HepG2 (cell line): Measurements from ENCODE around the gene SPATA32. TPM values are rescaled to one million over a fixed set of nuclear protein-coding genes. Genes with fewer than 3 reads are reported as not detected.

Experiments
- ATAC-seq: fragments of 200-7000 bp; cut with Tn5 transposase; 3 replicates; pipeline ENCODE4 v1.9.1; 2020; ENCODE audit warnings: mild to moderate bottlenecking, moderate library complexity
- BruUV-seq: library from RNA; stranded (reverse); fragments of 400-500 nt; replicated peaks from 2 replicates; lab custom pipeline; 2021; lab: Mats Ljungman, UMichigan
- CTCF ChIA-PET: fragments of 300-600 bp; formaldehyde crosslinking; extraction: SDS; loops from one replicate; lab custom pipeline; 2021; ENCODE audit warnings: low total read pairs, inconsistent platforms, low intra/inter-chr PET ratio; lab: Yijun Ruan, JAX
- POLR2A ChIA-PET: fragments of 350-600 bp; sonication (Branson Sonifier 250); formaldehyde crosslinking; loops from one replicate; lab custom pipeline; 2020; ENCODE audit warnings: antibody characterized with exemption, inconsistent platforms; lab: Yijun Ruan, JAX
- DNase-seq: peaks from one replicate; pipeline ENCODE4 v3.0.0-alpha.2; 2015; ENCODE audit warnings: low spot score
- FAIRE-seq: peaks from 3 replicates; lab custom pipeline; 2011; peaks lifted over from hg19 to GRCh38; lab: Jason Lieb, UNC
- H2AFZ ChIP-seq: one replicate; pipeline ENCODE4 v1.6.1; 2011; ENCODE audit warnings: low read length, inconsistent platforms
- H3K27ac ChIP-seq: fragments of 300-600 bp; 3 replicates; pipeline ENCODE4 v1.8.0; 2011; ENCODE audit warnings: mixed run types, mild to moderate bottlenecking, mixed read lengths, low read length, inconsistent platforms; ENCODE audit not compliant: insufficient read depth; ENCODE audit errors: extremely low read length
- H3K27me3 ChIP-seq, 2 experiments: fragments of 200-600 bp in 1 of 2; 2 replicates in 1 of 2; 3 replicates in 1 of 2; pipeline versions ENCODE4 v1.6.0 to v1.8.0; 2011; ENCODE audit warnings: low read length in 2 of 2, mild to moderate bottlenecking in 2 of 2, moderate library complexity in 2 of 2, inconsistent platforms in 1 of 2; ENCODE audit not compliant: insufficient read depth in 2 of 2, control insufficient read depth in 1 of 2
- H3K36me3 ChIP-seq, 2 experiments: fragments of 200-600 bp in 1 of 2; replicated peaks in 1 of 2; 2 replicates in 1 of 2; 3 replicates in 1 of 2; pipeline versions ENCODE4 v1.5.1 to v1.8.0; 2011; ENCODE audit warnings: low read length in 2 of 2, inconsistent platforms in 1 of 2; ENCODE audit not compliant: insufficient read depth in 2 of 2, control insufficient read depth in 1 of 2
- H3K4me1 ChIP-seq: 2 replicates; pipeline ENCODE4 v1.5.1; 2012; ENCODE audit warnings: low read length, inconsistent platforms; ENCODE audit not compliant: insufficient read depth
- H3K4me2 ChIP-seq: 2 replicates; pipeline ENCODE4 v1.6.0; 2011; ENCODE audit warnings: low read depth, low read length, inconsistent platforms
- H3K4me3 ChIP-seq, 3 experiments: fragments of 200-600 bp in 1 of 3; sonication (generic), shearing (Covaris generic) in 1 of 3; replicated peaks in 1 of 3; 2 replicates each; pipeline ENCODE4 v1.5.1; 2011 to 2016; ENCODE audit warnings: low read length in 3 of 3, inconsistent platforms in 2 of 3, low read depth in 2 of 3, mild to moderate bottlenecking in 2 of 3, control low read depth in 1 of 3, mixed read lengths in 1 of 3; ENCODE audit not compliant: insufficient read depth in 1 of 3
- H3K79me2 ChIP-seq: one replicate; pipeline ENCODE4 v1.6.1; 2011; ENCODE audit warnings: low read length, inconsistent platforms; ENCODE audit not compliant: insufficient read depth
- H3K9ac ChIP-seq: 2 replicates; pipeline ENCODE4 v1.6.0; 2011; ENCODE audit warnings: mild to moderate bottlenecking, low read depth, low read length, inconsistent platforms; ENCODE audit not compliant: insufficient read depth
- H3K9me3 ChIP-seq: 2 replicates; pipeline ENCODE4 v1.5.1; 2012; ENCODE audit warnings: mild to moderate bottlenecking, low read length
- H4K20me1 ChIP-seq: 2 replicates; pipeline ENCODE4 v1.6.0; 2011; ENCODE audit warnings: inconsistent platforms, mild to moderate bottlenecking, low read length, moderate library complexity; ENCODE audit not compliant: insufficient read depth
- GLMP ChIP-seq: sonication (generic); formaldehyde crosslinking; IDR thresholded peaks from 2 replicates; pipeline ENCODE4 v1.9.0; 2021; ENCODE audit warnings: missing genetic modification reagents, mild to moderate bottlenecking, borderline replicate concordance
- HES4 ChIP-seq: sonication (generic); formaldehyde crosslinking; IDR thresholded peaks from 2 replicates; pipeline ENCODE4 v1.9.0; 2021; ENCODE audit warnings: mild to moderate bottlenecking, missing genetic modification reagents, borderline replicate concordance
- MXD4 ChIP-seq: IDR thresholded peaks from 2 replicates; pipeline ENCODE4 v1.6.1; 2016; ENCODE audit warnings: mild to moderate bottlenecking, missing biosample characterization, missing genetic modification reagents
- MZF1 ChIP-seq: sonication (generic); formaldehyde crosslinking; IDR thresholded peaks from 2 replicates; pipeline ENCODE4 v1.8.1; 2023; ENCODE audit warnings: mild to moderate bottlenecking, missing genetic modification reagents, borderline replicate concordance
- NBN ChIP-seq: fragments of 450-650 bp; conservative IDR thresholded peaks from 2 replicates; pipeline ENCODE4 v1.6.1; 2017
- TBX3 ChIP-seq: fragments of 450-650 bp; IDR thresholded peaks from 2 replicates; pipeline ENCODE4 v1.6.1; 2017; ENCODE audit warnings: antibody characterized with exemption, mild to moderate bottlenecking, inconsistent platforms, borderline replicate concordance
- ZNF646 ChIP-seq: sonication (generic); formaldehyde crosslinking; IDR thresholded peaks from 2 replicates; pipeline ENCODE4 v1.9.0; 2021; ENCODE audit warnings: mild to moderate bottlenecking, missing genetic modification reagents
- WGBS: methylation state at CpG from one replicate; pipeline ENCODE4 v1.1.6; 2017; ENCODE audit warnings: low lambda C conversion rate; 5-methylcytosine and 5-hydroxymethylcytosine counted together
- in situ Hi-C: cut with HindIII; loops from 2 replicates; pipeline ENCODE4 v1.10.0; 2017; ENCODE audit warnings: low pct_unique_long_range_greater_than_20kb; ENCODE audit not compliant: extremely low pct_ligation_motif_present
- intact Hi-C: fragments of 100-400 bp; cut with micrococcal nuclease; formaldehyde crosslinking; loops from one replicate; pipeline ENCODE4 v1.10.0; 2022; ENCODE audit not compliant: unreplicated experiment
- polyA plus RNA-seq, 8 experiments: library from polyadenylated mRNA; depleted of rRNA in 3 of 8; stranded (reverse) in 7 of 8; unstranded in 1 of 8; fragments of >200 nt; fragmentation: Illumina TruSeq in 4 of 8; extraction: Trizol in 4 of 8; gene quantifications; 2 replicates each; pipeline versions ENCODE4 v1.2.1 to v1.2.3, GENCODE V29; 2011 to 2016; ENCODE audit warnings: low read depth in 4 of 8, missing spikeins in 1 of 8, mixed read lengths in 1 of 8; ENCODE audit not compliant: insufficient read depth in 1 of 8
- total RNA-seq, 5 experiments: library from RNA; depleted of rRNA; stranded (reverse); fragments of >200 nt; fragmentation: Illumina TruSeq; extraction: Trizol; gene quantifications; 2 replicates each; pipeline ENCODE4 v1.2.3, GENCODE V29; 2016; ENCODE audit warnings: low read depth in 1 of 5

SPATA32 gene
- total and polyA plus RNA-seq, 2 of the 13 experiments (the other 11 are each of a cell fraction or from before 2014, with no cell fraction given), result not detected

- Histone ChIP-seq H3K79me2 (no peaks in the 10 kb centered on the region), H2AFZ (no peak overlapping the region), H3K4me3 (no peak overlapping the region), H3K27me3 (peaks cover 0 to 19% of the 10 kb centered on the region in 2 experiments), H3K4me1 (peaks cover 36% of the 10 kb centered on the region), H3K9me3 (no peaks in the 10 kb centered on the region), H3K36me3 (no peaks in the 10 kb centered on the region), H3K9ac (no peak overlapping the region), H4K20me1 (no peaks in the 10 kb centered on the region), H3K27ac (no peak overlapping the region), H3K4me2 (no peak overlapping the region)
- TF ChIP-seq MZF1, result no peak
- 0 out of 2 replicates have a peak, but pooled peaks have one; percentile 12 for TF ChIP-seq HES4 (CRISPR knock-in tag)
- CTCF ChIA-PET, result interaction anchor here (4.1 kb wide), 1 partner anchor 13 kb away, joined by 63 read pairs; the partner anchor contains the start of gene FMNL1
- POLR2A ChIA-PET, result interaction anchor here (6.0 kb wide), 1 partner anchor 85 kb away, joined by 66 read pairs; the partner anchor contains the start of gene HEXIM1
- no TSS peak for BruUV-seq
- in situ Hi-C loops (no loop called here), intact Hi-C loops (loop anchor here (5.0 kb wide), 1 partner anchor 96 kb away; the partner anchor contains the start of gene ACBD4)
- FAIRE-seq (no peak), DNase-seq (no peak), ATAC-seq (no peak)
- WGBS, result 19% methylated on average over 7 of the region's 8 CpGs
Observed at GRCh38 chr17:45233423-45233924, 28.4 kb downstream of the SPATA32 start.

- no peak overlapping the region for H3K27ac ChIP-seq
- no peak overlapping the region for H3K4me2 ChIP-seq
- ChIA-PET CTCF (interaction anchor here (1.5 to 4.1 kb wide), 4 partner anchors 13 to 100 kb away, joined by 5 to 63 read pairs (median 29); partner anchors contain the start of genes ACBD4, FMNL1 and PLCD3), POLR2A (interaction anchor here (1.6 to 6.0 kb wide), 6 partner anchors 14 to 97 kb away, joined by 5 to 66 read pairs (median 16); partner anchors contain the start of genes ACBD4, HEXIM1 and HEXIM2)
- FAIRE-seq (no peak), DNase-seq (no peak), ATAC-seq (no peak)
- intact Hi-C loops, result loop anchor here (5.0 kb wide), 1 partner anchor 95 kb away; the partner anchor contains the start of gene ACBD4
- no TSS peak for BruUV-seq
- in situ Hi-C loops, result no loop called here
- no peak overlapping the region for H3K4me3 ChIP-seq
- 0 out of 2 replicates have a peak, but pooled peaks have one; percentile 58 for TF ChIP-seq NBN
- TF ChIP-seq TBX3, result 0 out of 2 replicates have a peak, but pooled peaks have one; percentile 23
- peak; percentile 71; the same call in 1 of the 2 replicates for TF ChIP-seq ZNF646 (CRISPR knock-in tag)
- TF ChIP-seq MXD4, result no peak
- TF ChIP-seq GLMP, result no peak
- H3K79me2 ChIP-seq, result no peaks in the 10 kb centered on the region
- 28% methylated on average over 6 of the region's 9 CpGs for WGBS
- H3K27me3 ChIP-seq, result peaks cover 1 to 19% of the 10 kb centered on the region in 2 experiments; a peak in 3 of 5 replicates
- H3K9ac ChIP-seq, result no peak overlapping the region
- H3K4me1 ChIP-seq, result peaks cover 43% of the 10 kb centered on the region
- H2AFZ ChIP-seq, result no peak overlapping the region
- no peaks in the 10 kb centered on the region for H3K9me3 ChIP-seq
- no peaks in the 10 kb centered on the region for H4K20me1 ChIP-seq
- H3K36me3 ChIP-seq, result no peaks in the 10 kb centered on the region
Observed at GRCh38 chr17:45232514-45233422, 29.1 kb downstream of the SPATA32 start.
